A549 (cell line): ENCODE results near the gene SORCS2. TPM values are rescaled to one million over a fixed set of nuclear protein-coding genes. Genes with fewer than 3 reads are reported as not detected.

ENCODE experiments used
- ATAC-seq, 2 experiments: fragments of 200-7000 bp in 1 of 2; fragments of >200 bp in 1 of 2; cut with Nextera tagmentation in 1 of 2; cut with Tn5 transposase in 1 of 2; 3 replicates each; pipeline versions ENCODE4 v1.8.0 to v1.9.1; 2018 to 2020; ENCODE audit warnings: mild to moderate bottlenecking in 1 of 2, moderate library complexity in 1 of 2
- CTCF ChIA-PET: fragments of 300-600 bp; sonication (Branson Sonifier 250); formaldehyde crosslinking; extraction: SDS; loops from one replicate; lab custom pipeline; 2021; ENCODE audit warnings: antibody characterized with exemption, inconsistent platforms; lab: Yijun Ruan, JAX
- POLR2A ChIA-PET: fragments of 350-600 bp; formaldehyde crosslinking; extraction: SDS; loops from one replicate; lab custom pipeline; 2021; ENCODE audit warnings: antibody characterized with exemption, inconsistent platforms; lab: Yijun Ruan, JAX
- DNase-seq, 2 experiments: peaks; one replicate each; pipeline versions ENCODE4 v3.0.0 to v3.0.0-alpha.2; 2011 to 2016; ENCODE audit warnings: low read depth in 1 of 2, low spot score in 1 of 2
- FAIRE-seq: peaks from 2 replicates; lab custom pipeline; 2011; peaks lifted over from hg19 to GRCh38; lab: Jason Lieb, UNC
- H3K27ac ChIP-seq, 2 experiments: fragments of >200 bp; sonication (Bioruptor Twin); formaldehyde crosslinking; 3 replicates each; pipeline ENCODE4 v1.5.1; 2016 to 2017
- H3K4me1 ChIP-seq: fragments of >200 bp; sonication (Bioruptor Twin); formaldehyde crosslinking; 3 replicates; pipeline ENCODE4 v1.6.1; 2016
- H3K4me2 ChIP-seq: fragments of >200 bp; sonication (Bioruptor Twin); formaldehyde crosslinking; 3 replicates; pipeline ENCODE4 v1.6.1; 2016
- H3K4me3 ChIP-seq: fragments of >200 bp; sonication (Bioruptor Twin); formaldehyde crosslinking; 3 replicates; pipeline ENCODE4 v1.5.1; 2016
- H3K9me3 ChIP-seq: fragments of >200 bp; sonication (Bioruptor Twin); formaldehyde crosslinking; 3 replicates; pipeline ENCODE4 v1.6.1; 2016
- BHLHE40 ChIP-seq: IDR thresholded peaks from 2 replicates; pipeline ENCODE4 v1.6.1; 2012; ENCODE audit warnings: low read depth, low read length, inconsistent platforms
- CEBPB ChIP-seq, 2 experiments: fragments of >200 bp in 1 of 2; sonication (Bioruptor Twin) in 1 of 2; formaldehyde crosslinking in 1 of 2; IDR thresholded peaks; 2 replicates each; pipeline ENCODE4 v1.6.1; 2012 to 2016
- CHD2 ChIP-seq: fragments of 150-350 bp; IDR thresholded peaks from 2 replicates; pipeline ENCODE4 v1.6.1; 2014; ENCODE audit warnings: low read length; ENCODE audit not compliant: partially characterized antibody
- CTCF ChIP-seq: fragments of >200 bp; sonication (Bioruptor Twin); formaldehyde crosslinking; IDR thresholded peaks from 3 replicates; pipeline ENCODE4 v1.5.1; 2016
- ELK1 ChIP-seq: fragments of 150-350 bp; IDR thresholded peaks from 2 replicates; pipeline ENCODE4 v1.6.1; 2014; ENCODE audit warnings: low read depth, mild to moderate bottlenecking, low read length
- EP300 ChIP-seq, 2 experiments: fragments of >200 bp; sonication (Bioruptor Twin); formaldehyde crosslinking; IDR thresholded peaks; 2 replicates in 1 of 2; 3 replicates in 1 of 2; pipeline ENCODE4 v1.6.1; 2016 to 2017
- FOXS1 ChIP-seq: fragments of 250-450 bp; sonication (Bioruptor Pico); IDR thresholded peaks from 2 replicates; pipeline ENCODE4 v1.5.0; 2020; ENCODE audit warnings: mild to moderate bottlenecking, moderate library complexity
- GATA3 ChIP-seq: IDR thresholded peaks from 2 replicates; pipeline ENCODE4 v1.6.1; 2012; ENCODE audit warnings: borderline replicate concordance
- KDM1A ChIP-seq: fragments of 200-600 bp; sonication (generic); IDR thresholded peaks from 2 replicates; pipeline ENCODE4 v1.6.1; 2016; ENCODE audit warnings: low read depth, mild to moderate bottlenecking
- MAFK ChIP-seq: fragments of 450-650 bp; IDR thresholded peaks from 2 replicates; pipeline ENCODE4 v1.6.1; 2014; ENCODE audit not compliant: partially characterized antibody
- NR3C1 ChIP-seq: fragments of >200 bp; sonication (Bioruptor Twin); formaldehyde crosslinking; IDR thresholded peaks from 3 replicates; pipeline ENCODE4 v1.6.1; 2017
- PBX3 ChIP-seq: IDR thresholded peaks from 2 replicates; pipeline ENCODE4 v1.6.1; 2012
- RAD21 ChIP-seq, 2 experiments: fragments of >200 bp in 1 of 2; sonication (Bioruptor Twin) in 1 of 2; formaldehyde crosslinking in 1 of 2; IDR thresholded peaks in 1 of 2; conservative IDR thresholded peaks in 1 of 2; 2 replicates in 1 of 2; 3 replicates in 1 of 2; pipeline ENCODE4 v1.6.1; 2012 to 2018; ENCODE audit warnings: inconsistent platforms in 1 of 2
- RNF2 ChIP-seq: fragments of 200-600 bp; sonication (generic); IDR thresholded peaks from 2 replicates; pipeline ENCODE4 v1.6.1; 2016; ENCODE audit warnings: low read depth, mild to moderate bottlenecking, antibody characterized with exemption, moderate library complexity, borderline replicate concordance
- SREBF2 ChIP-seq: fragments of 450-650 bp; IDR thresholded peaks from 2 replicates; pipeline ENCODE4 v1.6.1; 2014; ENCODE audit warnings: mild to moderate bottlenecking, moderate library complexity
- TFCP2L1 ChIP-seq: fragments of 250-450 bp; sonication (Bioruptor Pico); IDR thresholded peaks from 2 replicates; pipeline ENCODE4 v1.5.0; 2021; ENCODE audit warnings: mild to moderate bottlenecking
- USF2 ChIP-seq: fragments of 450-650 bp; IDR thresholded peaks from 2 replicates; pipeline ENCODE4 v1.6.1; 2014; ENCODE audit warnings: antibody characterized with exemption
- ZFP36 ChIP-seq: fragments of 450-650 bp; IDR thresholded peaks from 2 replicates; pipeline ENCODE4 v1.6.1; 2014; ENCODE audit warnings: borderline replicate concordance; ENCODE audit not compliant: partially characterized antibody
- WGBS: methylation state at CpG from one replicate; pipeline ENCODE4 v1.1.6; 2017; ENCODE audit errors: missing lambda C conversion rate; 5-methylcytosine and 5-hydroxymethylcytosine counted together
- polyA plus RNA-seq, 4 experiments: library from polyadenylated mRNA; depleted of rRNA in 3 of 4; stranded (reverse); fragments of >200 nt; fragmentation: RNase III in 1 of 4; extraction: RNeasy Plus Mini Kit Qiagen cat#74134 plus additional on column Dnase treatment in 1 of 4; gene quantifications; 2 replicates in 3 of 4; 3 replicates in 1 of 4; pipeline ENCODE4 v1.2.3, GENCODE V29; 2011 to 2017

SORCS2 gene
- polyA plus RNA-seq, 2 of the 4 experiments (the other 2 are of a cell fraction), result 1.4 to 4.6 TPM

GRCh38 chr4:7411491-7411890, 219.2 kb downstream of the SORCS2 start:
- no peak for DNase-seq
- ChIA-PET CTCF (interaction anchor here (0.6 kb wide), 1 partner anchor 97 kb away, joined by 3 read pairs; no protein-coding TSS in a partner anchor), POLR2A (no interaction called here)
- TF ChIP-seq ELK1, result no peak
- ATAC-seq, result no peak
- Histone ChIP-seq H3K27ac (no peak overlapping the region), H3K4me2 (no peak overlapping the region), H3K4me1 (no peaks in the 10 kb centered on the region), H3K4me3 (no peak overlapping the region), H3K9me3 (no peaks in the 10 kb centered on the region)
- FAIRE-seq, result no peak
- WGBS, result 43% methylated on average over 1 of the region's 1 CpG

- ATAC-seq, result no peak
- CTCF ChIA-PET, result interaction anchor here (0.6 to 1.0 kb wide), 2 partner anchors 27 to 98 kb away, joined by 3 read pairs; no protein-coding TSS in a partner anchor
These were observed 219.7 kb downstream of the SORCS2 start for GRCh38 chr4:7411896-7412553.

GRCh38 chr4:7412554-7412912, 220.2 kb downstream of the SORCS2 start:
- POLR2A ChIA-PET, result no interaction called here
- WGBS, result 68% methylated on average over 3 of the region's 4 CpGs
- CTCF ChIA-PET, result interaction anchor here (1.0 kb wide), 1 partner anchor 28 kb away, joined by 3 read pairs; no protein-coding TSS in a partner anchor

More at GRCh38 chr4:7411896-7412553, 219.7 kb downstream of the SORCS2 start:
- TF ChIP-seq CEBPB (IDR thresholded peaks at IDR 0.05), result no peak
- no peak for TF ChIP-seq NR3C1
- no peak for TF ChIP-seq USF2
- no peak for TF ChIP-seq GATA3
- no peak for TF ChIP-seq RAD21 (conservative IDR thresholded peaks at IDR 0.05 in 1 of 2, IDR thresholded peaks at IDR 0.05 in 1 of 2)
- TF ChIP-seq SREBF2, result no peak
- no peak for TF ChIP-seq BHLHE40
- TF ChIP-seq TFCP2L1, result no peak
- TF ChIP-seq KDM1A, result no peak
- no peak for TF ChIP-seq ZFP36
- TF ChIP-seq PBX3, result no peak
- TF ChIP-seq, all 56 proteins: peak for 0
- H3K27ac ChIP-seq, result no peak overlapping the region
- no peak overlapping the region for H3K4me3 ChIP-seq
- no peak for DNase-seq
- no peaks in the 10 kb centered on the region for H3K9me3 ChIP-seq
- no peaks in the 10 kb centered on the region for H3K4me1 ChIP-seq
- FAIRE-seq, result no peak
- 63% methylated on average over 9 of the region's 12 CpGs for WGBS
- POLR2A ChIA-PET, result no interaction called here
- H3K4me2 ChIP-seq, result no peak overlapping the region

More at GRCh38 chr4:7412554-7412912, 220.2 kb downstream of the SORCS2 start:
- TF ChIP-seq CHD2 (no peak), CTCF (no peak), MAFK (no peak), BHLHE40 (no peak), RNF2 (no peak), EP300 (IDR thresholded peaks at IDR 0.05) (no peak), FOXS1 (no peak), USF2 (no peak)
- DNase-seq (no peak), FAIRE-seq (no peak), ATAC-seq (no peak)
- no peak overlapping the region for H3K4me3 ChIP-seq
- no peaks in the 10 kb centered on the region for H3K4me1 ChIP-seq
- H3K4me2 ChIP-seq, result no peak overlapping the region
- no peak overlapping the region for H3K27ac ChIP-seq
- no peaks in the 10 kb centered on the region for H3K9me3 ChIP-seq
